Muscle layer of colon (tissue), 2 donors: Measurements from ENCODE around the gene CCDC187.
"Not testable (repeated sequence)": the region's sequence is repeated elsewhere in the genome, so short reads cannot be mapped to it uniquely, and the experiment has no call there.

Experiments used
- H3K27ac ChIP-seq: one replicate; pipeline ENCODE4 v1.7.0; 2013; ENCODE audit warnings: low read depth, mild to moderate bottlenecking, low read length, moderate library complexity
- H3K27me3 ChIP-seq, 2 donors: one replicate each; pipeline ENCODE4 v1.7.0; 2013; ENCODE audit warnings: low read length in 2 of 2, mild to moderate bottlenecking in 2 of 2; ENCODE audit not compliant: insufficient read depth in 2 of 2, control insufficient read depth in 1 of 2
- H3K36me3 ChIP-seq: one replicate; pipeline ENCODE4 v1.7.0; 2013; ENCODE audit warnings: mild to moderate bottlenecking, low read length; ENCODE audit not compliant: insufficient read depth
- H3K4me1 ChIP-seq: one replicate; pipeline ENCODE4 v1.7.0; 2013; ENCODE audit warnings: mild to moderate bottlenecking, low read length; ENCODE audit not compliant: insufficient read depth
- H3K4me3 ChIP-seq, 2 donors: one replicate each; pipeline ENCODE4 v1.7.0; 2013; ENCODE audit warnings: low read length in 2 of 2, low read depth in 1 of 2, mild to moderate bottlenecking in 1 of 2, moderate library complexity in 1 of 2
- H3K9ac ChIP-seq: one replicate; pipeline ENCODE4 v1.7.0; 2013; ENCODE audit warnings: low read length
- H3K9me3 ChIP-seq: one replicate; pipeline ENCODE4 v1.7.0; 2013; ENCODE audit warnings: mild to moderate bottlenecking, low read length
- donor health status: abdominal sarcoma.
- donor health status: Adenocarcinoma of cecum.

CCDC187 gene

DNA sequence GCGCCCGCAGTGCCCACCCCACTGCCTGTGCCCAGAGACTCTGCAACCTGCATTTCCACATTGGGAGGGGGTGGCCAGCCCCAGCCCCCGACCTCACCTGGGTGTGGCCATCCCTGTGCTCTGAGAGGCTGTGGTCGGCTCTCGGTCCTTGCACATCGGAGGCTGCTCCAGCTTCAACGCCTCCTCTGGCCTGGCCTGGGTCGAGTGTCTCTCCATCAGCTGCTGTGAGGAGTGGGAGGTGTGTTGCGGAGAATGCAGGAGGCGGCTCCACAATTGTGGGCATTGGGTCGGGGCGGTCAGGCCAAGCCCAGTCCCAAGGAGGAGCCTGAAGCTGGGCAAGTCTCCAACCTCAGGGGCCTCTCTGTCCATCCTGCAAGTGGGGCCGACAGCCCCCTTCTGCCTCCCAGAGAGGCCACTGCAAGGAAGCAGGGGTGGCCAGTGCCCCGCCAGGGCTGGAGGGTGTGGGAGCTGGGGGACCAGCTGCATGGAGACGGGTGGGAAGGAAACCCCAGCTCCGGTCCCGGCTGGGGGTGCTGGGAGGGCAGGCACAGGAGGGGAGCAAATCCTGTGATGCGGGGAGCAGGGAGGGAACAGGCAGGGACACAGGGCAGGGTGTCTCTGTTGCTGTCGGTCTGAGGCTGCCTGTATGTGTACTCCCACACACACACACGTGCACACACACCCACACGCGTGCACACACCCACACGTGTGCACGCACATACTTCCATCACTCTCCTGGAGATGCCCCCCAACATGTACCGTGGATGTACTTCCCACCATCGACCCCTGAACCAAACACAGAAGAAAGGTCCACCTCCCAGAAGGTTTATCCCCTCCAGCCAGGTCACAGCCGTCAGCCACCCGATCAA, 28.9 kb downstream of the CCDC187 start:
- peaks cover 0 to 8% of the 10 kb centered on the region in 2 donors for H3K27me3 ChIP-seq

DNA sequence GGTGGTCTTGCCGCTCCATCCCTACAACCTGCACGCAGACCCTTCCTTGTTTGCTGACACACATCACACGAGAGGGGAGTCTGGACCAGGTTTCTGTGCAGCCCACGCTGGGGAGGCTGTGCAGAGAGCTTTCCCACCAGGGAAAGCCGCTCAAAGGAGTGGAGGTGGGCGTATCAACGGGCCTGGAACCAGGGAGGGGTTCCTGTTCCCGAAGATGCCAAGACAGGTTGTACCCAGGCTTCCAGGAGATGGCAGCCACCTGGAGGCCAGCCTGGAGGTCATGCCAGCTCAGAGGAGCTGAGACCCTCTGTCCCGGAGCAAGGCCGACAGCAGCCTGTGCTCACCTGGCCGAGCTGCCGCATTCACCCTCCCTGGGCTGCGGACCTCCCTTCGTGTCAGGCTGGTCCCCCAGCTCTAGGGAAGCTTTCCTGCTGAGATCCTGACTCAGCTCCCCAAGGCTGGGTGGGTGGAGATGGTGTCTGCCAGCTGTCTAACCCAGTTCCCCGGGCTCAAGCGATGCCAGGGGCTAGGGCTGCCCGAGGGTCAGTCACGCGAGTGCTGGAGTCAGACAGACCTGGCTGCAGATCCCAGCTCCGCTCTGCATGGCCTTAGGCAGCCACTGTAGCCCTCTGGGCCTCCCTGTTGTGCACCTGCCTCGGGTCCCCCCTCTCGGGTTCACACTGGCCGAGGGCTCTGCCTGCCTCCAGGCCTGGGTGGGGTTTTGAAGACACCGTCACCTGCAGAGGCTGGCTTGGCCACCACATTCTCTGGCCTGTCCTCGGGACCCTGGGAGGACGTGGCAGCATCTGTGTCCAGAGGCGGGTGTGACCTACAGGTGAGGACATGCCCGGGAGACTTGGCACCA, 29.7 kb downstream of the CCDC187 start:
- Histone ChIP-seq H3K4me3 (no peak overlapping the region), H3K36me3 (no peaks in the 10 kb centered on the region), H3K27me3 (peaks cover 0 to 4% of the 10 kb centered on the region in 2 donors), H3K27ac (no peak overlapping the region), H3K9me3 (no peaks in the 10 kb centered on the region), H3K9ac (no peak overlapping the region), H3K4me1 (no peaks in the 10 kb centered on the region)

More for the DNA sequence above, 28.9 kb downstream of the CCDC187 start:
- no peak overlapping the region for H3K9ac ChIP-seq
- H3K27ac ChIP-seq: no peak overlapping the region
- H3K4me3 ChIP-seq: no peak overlapping the region
- H3K4me1 ChIP-seq: no peaks in the 10 kb centered on the region
- no peaks in the 10 kb centered on the region for H3K36me3 ChIP-seq
- no peaks in the 10 kb centered on the region for H3K9me3 ChIP-seq

- peaks cover 0 to 4% of the 10 kb centered on the region in 2 donors for H3K27me3 ChIP-seq
Measured at GRCh38 chr9:136273244-136273865, 30.5 kb downstream of the CCDC187 start.

DNA sequence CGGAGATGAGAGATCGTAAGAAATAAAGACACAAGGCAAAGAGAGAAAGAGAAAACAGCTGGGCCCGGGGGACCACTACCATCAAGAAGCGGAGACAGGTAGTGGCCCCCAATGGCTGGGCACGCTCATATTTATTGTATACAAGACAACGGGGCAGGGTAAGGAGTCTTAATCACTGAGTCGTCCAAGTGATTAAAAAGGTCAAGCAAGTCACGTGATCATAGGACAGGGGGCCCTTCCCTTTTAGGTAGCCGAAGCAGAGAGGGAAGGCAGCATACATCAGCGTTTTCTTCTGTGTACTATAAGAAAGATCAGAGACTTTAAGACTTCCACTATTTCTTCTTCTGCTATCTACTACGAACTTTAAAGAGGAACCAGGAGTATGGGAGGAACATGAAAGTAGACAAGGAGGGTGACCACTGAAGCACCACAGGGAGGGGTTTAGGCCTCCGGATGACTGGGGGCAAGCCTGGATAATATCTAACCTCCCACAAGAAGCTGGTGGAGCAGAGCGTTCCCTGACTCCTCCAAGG, 33.7 kb downstream of the CCDC187 start:
- H3K27me3 ChIP-seq: no peaks in the 10 kb centered on the region
- H3K9me3 ChIP-seq: no peaks in the 10 kb centered on the region
- no peaks in the 10 kb centered on the region for H3K36me3 ChIP-seq
- H3K9ac ChIP-seq: no peak overlapping the region
- H3K27ac ChIP-seq: no peak overlapping the region
- H3K4me3 ChIP-seq: no peak overlapping the region
- no peaks in the 10 kb centered on the region for H3K4me1 ChIP-seq

More at GRCh38 chr9:136273244-136273865, 30.5 kb downstream of the CCDC187 start:
- Histone ChIP-seq H3K36me3 (no peaks in the 10 kb centered on the region), H3K9me3 (no peaks in the 10 kb centered on the region), H3K4me1 (no peaks in the 10 kb centered on the region), H3K9ac (no peak overlapping the region), H3K27ac (no peak overlapping the region), H3K4me3 (no peak overlapping the region)

DNA sequence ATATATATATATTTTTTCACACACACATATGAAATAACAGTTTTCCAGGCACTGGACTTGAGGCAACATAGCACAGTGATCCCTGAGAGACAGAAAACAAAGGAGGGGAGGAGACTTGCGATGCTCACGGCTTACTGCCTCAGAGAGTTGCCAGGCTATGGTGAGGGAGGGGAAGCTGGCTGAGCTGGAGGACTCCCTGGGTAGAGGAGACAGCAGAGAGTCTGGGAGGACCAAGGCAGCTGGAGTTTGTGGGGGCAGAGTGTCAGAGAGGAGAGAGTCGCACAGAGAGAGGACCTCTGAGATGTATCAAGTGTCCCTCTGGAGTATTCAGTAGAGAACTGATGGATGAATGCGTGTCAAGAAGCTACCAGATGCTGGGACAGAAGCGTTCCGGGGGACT, 35.2 kb downstream of the CCDC187 start:
- H3K4me3 ChIP-seq: no peak overlapping the region
- no peaks in the 10 kb centered on the region for H3K4me1 ChIP-seq
- no peaks in the 10 kb centered on the region for H3K9me3 ChIP-seq
- no peaks in the 10 kb centered on the region for H3K27me3 ChIP-seq
- no peaks in the 10 kb centered on the region for H3K36me3 ChIP-seq
- H3K9ac ChIP-seq: no peak overlapping the region
- no peak overlapping the region for H3K27ac ChIP-seq

GRCh38 chr9:136268318-136268717, 35.6 kb downstream of the CCDC187 start:
- Histone ChIP-seq H3K4me3 (no peak overlapping the region), H3K36me3 (no peaks in the 10 kb centered on the region), H3K9ac (no peak overlapping the region), H3K9me3 (no peaks in the 10 kb centered on the region), H3K27me3 (no peaks in the 10 kb centered on the region), H3K27ac (no peak overlapping the region), H3K4me1 (no peaks in the 10 kb centered on the region)

DNA sequence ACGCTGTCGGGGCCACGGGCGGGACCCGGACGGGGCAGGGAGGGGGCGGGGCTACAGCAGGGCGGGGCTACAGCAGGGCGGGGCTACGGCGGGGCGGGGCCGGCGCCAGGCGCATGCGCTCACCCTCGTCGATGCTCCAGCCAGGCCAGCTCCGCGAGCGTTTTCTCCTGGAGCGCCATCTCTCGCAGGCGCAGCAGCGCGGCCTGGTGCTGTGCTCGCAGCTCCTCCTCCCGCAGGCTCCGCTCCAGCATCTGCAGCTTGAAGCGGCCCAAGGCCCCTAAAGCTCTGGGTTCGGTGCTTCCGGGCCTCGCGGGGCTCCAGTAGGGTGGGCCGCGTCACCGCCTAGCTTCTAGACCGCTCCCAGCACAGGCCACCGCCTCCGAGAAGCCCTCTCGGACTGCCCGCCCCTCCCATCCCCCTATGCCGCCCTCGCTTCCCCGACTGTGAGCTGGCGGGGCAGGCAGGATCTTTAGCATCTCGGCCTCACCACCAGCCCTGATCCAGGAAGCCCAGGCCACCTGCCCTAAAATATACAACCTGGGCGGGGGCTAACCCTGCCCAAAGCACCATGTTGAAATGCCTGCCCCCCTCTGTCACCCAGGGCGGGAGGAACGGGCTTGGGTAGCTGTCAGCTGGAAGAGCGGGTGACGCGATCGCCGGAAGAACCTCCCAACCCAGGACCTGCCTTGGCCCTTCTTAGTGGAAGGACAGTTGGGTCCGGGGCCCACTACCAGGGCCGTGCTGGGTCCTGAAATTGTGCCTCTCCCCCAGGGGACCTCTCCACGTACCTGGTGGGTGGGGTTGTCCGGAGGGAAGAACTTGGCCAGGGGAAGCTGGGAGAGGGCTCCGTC, 36.4 kb downstream of the CCDC187 start:
- no peaks in the 10 kb centered on the region for H3K36me3 ChIP-seq
- no peaks in the 10 kb centered on the region for H3K27me3 ChIP-seq
- no peak overlapping the region for H3K9ac ChIP-seq
- peak overlapping the region; percentile 36 to 53 for H3K4me3 ChIP-seq
- no peak overlapping the region for H3K27ac ChIP-seq
- no peaks in the 10 kb centered on the region for H3K4me1 ChIP-seq
- no peaks in the 10 kb centered on the region for H3K9me3 ChIP-seq

DNA sequence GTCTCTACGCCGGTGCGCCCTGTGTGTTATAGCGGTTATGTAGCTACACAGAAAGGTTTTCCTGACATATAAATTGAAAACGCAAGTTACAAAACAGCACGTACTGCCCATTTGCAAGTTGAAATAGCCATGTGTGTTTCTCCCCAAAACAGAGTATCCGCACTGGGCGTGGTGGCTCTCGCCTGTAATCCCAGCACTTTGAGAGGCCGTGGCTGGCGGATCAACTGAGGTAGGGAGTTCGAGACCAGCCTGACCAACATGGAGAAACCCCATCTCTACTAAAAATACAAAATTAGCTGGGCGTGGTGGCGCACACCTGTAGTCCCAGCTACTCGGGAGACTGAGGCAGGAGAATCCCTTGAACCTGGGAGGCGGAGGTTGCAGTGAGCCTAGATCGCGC, 37.3 kb downstream of the CCDC187 start:
- not testable (repeated sequence) for H3K27ac ChIP-seq, H3K4me1 ChIP-seq, H3K4me3 ChIP-seq, H3K9ac ChIP-seq, H3K36me3 ChIP-seq, H3K9me3 ChIP-seq, H3K27me3 ChIP-seq

GRCh38 chr9:136265561-136266355, 38.1 kb downstream of the CCDC187 start:
- Histone ChIP-seq H3K9me3 (no peaks in the 10 kb centered on the region), H3K4me3 (no peak overlapping the region), H3K27ac (no peak overlapping the region)

More at GRCh38 chr9:136265561-136266355, 38.1 kb downstream of the CCDC187 start:
- Histone ChIP-seq H3K36me3 (no peaks in the 10 kb centered on the region), H3K9ac (no peak overlapping the region), H3K4me1 (no peaks in the 10 kb centered on the region), H3K27me3 (no peaks in the 10 kb centered on the region)
